Stomach (tissue), 4 donors: Measurements from ENCODE around the gene VSTM2L.

Source experiments
- CTCF ChIP-seq, 7 experiments: fragments of 450-650 bp in 4 of 7; fragments of 200-600 bp in 3 of 7; sonication (generic) in 3 of 7; IDR thresholded peaks; one replicate each; pipeline ENCODE4 v1.5.1; 2016 to 2019; ENCODE audit warnings: antibody characterized with exemption in 7 of 7, control low read depth in 2 of 7, mild to moderate bottlenecking in 1 of 7
- POLR2A ChIP-seq, 4 donors: fragments of 450-650 bp; IDR thresholded peaks; one replicate each; pipeline ENCODE4 v1.6.1; 2016; ENCODE audit warnings: antibody characterized with exemption in 4 of 4, control low read depth in 2 of 4, mild to moderate bottlenecking in 1 of 4, moderate library complexity in 1 of 4

GRCh38 chr20:37885593-37886503, 17.1 kb upstream of the VSTM2L start:
- no peak for TF ChIP-seq CTCF (IDR thresholded peaks at IDR 0.05)
- no peak for TF ChIP-seq POLR2A (IDR thresholded peaks at IDR 0.05)
